Measurements from ENCODE around the gene COPG1.
"Not testable (repeated sequence)": the region's sequence is repeated elsewhere in the genome, so short reads cannot be mapped to it uniquely, and the experiment has no call there.

Gene COPG1

GRCh38 chr3:129252748-129253147 is 3.3 kb downstream of the COPG1 start:
- in situ Hi-C loops (cut with HindIII; ENCODE audit: low pct_unique_long_range_greater_than_20kb, low sequenced_read_pairs): no loop called here
- no peak for DNase-seq (ENCODE audit: low read depth in 1 of 2, low spot score in 1 of 2)
- no peak for TF ChIP-seq JUND (IDR thresholded peaks at IDR 0.05; ENCODE audit: low read depth)

DNA sequence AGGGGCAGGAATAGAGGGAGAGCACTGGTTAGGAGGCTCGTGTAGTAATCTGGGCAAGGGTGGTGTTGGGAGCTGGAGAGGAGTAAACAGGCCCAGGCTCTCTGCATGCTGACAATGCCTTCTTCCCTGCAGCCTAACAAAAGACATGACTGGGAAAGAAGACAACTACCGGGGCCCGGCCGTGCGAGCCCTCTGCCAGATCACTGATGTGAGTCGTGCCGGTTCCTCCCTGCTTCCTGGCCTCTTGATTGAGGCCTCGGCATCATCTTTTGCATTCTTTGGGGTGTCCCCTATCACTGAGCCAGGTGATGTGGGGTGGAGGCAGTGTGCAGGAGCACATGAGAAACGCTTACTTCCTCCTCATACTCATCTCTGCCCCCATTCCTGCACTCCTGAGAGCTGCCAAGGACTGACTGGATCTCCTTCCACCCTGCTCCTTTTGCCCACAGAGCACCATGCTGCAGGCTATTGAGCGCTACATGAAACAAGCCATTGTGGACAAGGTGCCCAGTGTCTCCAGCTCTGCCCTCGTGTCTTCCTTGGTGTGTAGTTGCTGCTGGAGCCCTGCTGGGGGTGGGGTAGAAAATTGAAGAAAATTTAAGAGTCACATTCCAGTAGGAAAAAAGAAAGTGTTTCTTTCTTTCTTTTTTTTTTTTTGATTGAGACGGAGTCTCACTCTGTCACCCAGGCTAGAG is 5.3 kb downstream of the COPG1 start:
- TF ChIP-seq JUND (IDR thresholded peaks at IDR 0.05; ENCODE audit: low read depth): no peak
- no peak for DNase-seq (ENCODE audit: low read depth in 1 of 2, low spot score in 1 of 2)
- in situ Hi-C loops (cut with HindIII; ENCODE audit: low pct_unique_long_range_greater_than_20kb, low sequenced_read_pairs): no loop called here

- TF ChIP-seq JUND (IDR thresholded peaks at IDR 0.05; ENCODE audit: low read depth): no peak
- in situ Hi-C loops (cut with HindIII; ENCODE audit: low pct_unique_long_range_greater_than_20kb, low sequenced_read_pairs): no loop called here
- DNase-seq (ENCODE audit: low read depth in 1 of 2, low spot score in 1 of 2): no peak
Observed at GRCh38 chr3:129256270-129256669, 6.9 kb downstream of the COPG1 start.

GRCh38 chr3:129257609-129258008 is 8.2 kb downstream of the COPG1 start:
- in situ Hi-C loops (cut with HindIII; ENCODE audit: low pct_unique_long_range_greater_than_20kb, low sequenced_read_pairs): no loop called here

DNA sequence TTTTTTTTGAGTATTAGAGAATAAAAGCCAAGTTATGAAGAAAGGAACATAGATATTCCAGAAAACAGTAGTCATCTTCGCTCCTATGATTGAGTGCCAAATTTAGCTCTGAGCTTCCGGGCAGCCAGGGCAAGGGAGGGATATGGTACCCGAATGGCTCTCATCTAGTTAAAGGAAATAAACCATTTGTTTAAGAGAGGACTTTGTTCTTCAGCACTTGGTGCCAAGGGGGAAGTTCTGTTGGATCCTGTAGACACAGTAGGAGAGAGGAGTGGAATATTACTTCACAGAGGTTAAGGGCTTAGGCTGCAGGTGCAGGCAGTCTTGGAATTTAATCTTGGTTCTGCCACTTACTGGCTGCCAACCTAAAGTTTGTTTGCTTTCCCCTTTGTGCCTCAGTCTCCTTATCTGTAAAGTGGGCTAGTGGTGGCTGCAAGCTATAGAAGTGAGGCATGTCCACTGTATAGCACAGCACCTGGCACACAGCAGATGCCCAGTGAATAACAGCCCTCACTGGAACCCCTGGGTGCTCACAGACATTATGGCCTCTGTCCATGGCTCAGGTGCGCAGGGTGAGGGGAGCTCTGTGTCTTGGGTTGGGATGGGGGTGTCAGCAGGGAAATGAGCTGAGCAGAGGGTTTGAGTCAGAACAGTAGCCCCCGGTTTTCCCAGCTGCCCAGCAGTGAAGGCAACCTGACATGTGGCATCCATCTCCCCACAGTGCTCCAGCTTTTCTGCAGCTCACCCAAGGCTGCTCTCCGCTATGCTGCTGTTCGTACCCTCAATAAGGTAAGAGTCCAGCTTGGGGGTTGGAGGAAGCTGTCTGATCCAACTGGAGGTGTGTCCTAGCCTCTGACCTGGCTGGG is 10.4 kb downstream of the COPG1 start:
- in situ Hi-C loops (cut with HindIII; ENCODE audit: low pct_unique_long_range_greater_than_20kb, low sequenced_read_pairs): no loop called here
- no peak for DNase-seq (ENCODE audit: low read depth in 1 of 2, low spot score in 1 of 2)
- TF ChIP-seq JUND (IDR thresholded peaks at IDR 0.05; ENCODE audit: low read depth): no peak

More at GRCh38 chr3:129257609-129258008, 8.2 kb downstream of the COPG1 start:
- no peak for TF ChIP-seq JUND (IDR thresholded peaks at IDR 0.05; ENCODE audit: low read depth)
- no peak for DNase-seq (ENCODE audit: low read depth in 1 of 2, low spot score in 1 of 2)

DNA sequence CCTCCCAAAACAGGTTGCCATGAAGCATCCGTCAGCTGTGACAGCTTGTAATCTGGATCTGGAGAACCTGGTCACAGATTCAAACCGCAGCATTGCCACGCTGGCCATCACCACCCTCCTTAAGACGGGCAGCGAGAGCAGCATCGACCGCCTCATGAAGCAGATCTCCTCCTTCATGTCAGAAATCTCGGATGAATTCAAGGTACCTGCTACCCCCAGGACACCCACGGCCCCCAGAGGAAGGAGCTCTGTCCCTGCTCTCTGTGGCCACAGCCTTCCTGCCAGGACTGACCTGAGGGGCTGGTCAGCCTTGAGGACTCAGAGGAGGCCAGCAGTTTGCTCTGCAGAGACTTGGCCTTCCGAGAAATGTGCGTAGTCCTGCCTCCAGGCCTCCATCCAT is 11.2 kb downstream of the COPG1 start:
- in situ Hi-C loops (cut with HindIII; ENCODE audit: low pct_unique_long_range_greater_than_20kb, low sequenced_read_pairs): no loop called here
- no peak for TF ChIP-seq JUND (IDR thresholded peaks at IDR 0.05; ENCODE audit: low read depth)
- DNase-seq (ENCODE audit: low read depth in 1 of 2, low spot score in 1 of 2): no peak

DNA sequence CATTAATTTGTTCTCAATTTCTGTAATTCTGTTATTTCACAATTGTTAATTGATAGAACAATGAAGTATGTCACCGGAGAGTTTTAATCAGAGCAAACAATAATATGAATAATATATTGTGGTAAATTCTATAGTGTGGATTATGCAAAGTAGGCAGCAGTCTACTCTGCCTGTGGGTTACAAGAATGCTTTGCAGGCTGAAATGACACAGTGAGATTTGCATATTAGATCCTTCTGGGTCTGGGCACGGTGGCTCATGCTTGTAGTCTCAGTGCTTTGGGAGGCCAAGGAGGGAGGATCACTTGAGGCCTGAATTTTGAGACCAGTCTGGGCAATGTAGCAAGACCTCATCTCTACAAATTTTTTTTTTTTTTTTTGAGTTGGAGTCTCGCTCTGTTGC is 12.5 kb downstream of the COPG1 start:
- TF ChIP-seq JUND (IDR thresholded peaks at IDR 0.05; ENCODE audit: low read depth): no peak
- DNase-seq (ENCODE audit: low read depth in 1 of 2, low spot score in 1 of 2): no peak
- in situ Hi-C loops (cut with HindIII; ENCODE audit: low pct_unique_long_range_greater_than_20kb, low sequenced_read_pairs): no loop called here

DNA sequence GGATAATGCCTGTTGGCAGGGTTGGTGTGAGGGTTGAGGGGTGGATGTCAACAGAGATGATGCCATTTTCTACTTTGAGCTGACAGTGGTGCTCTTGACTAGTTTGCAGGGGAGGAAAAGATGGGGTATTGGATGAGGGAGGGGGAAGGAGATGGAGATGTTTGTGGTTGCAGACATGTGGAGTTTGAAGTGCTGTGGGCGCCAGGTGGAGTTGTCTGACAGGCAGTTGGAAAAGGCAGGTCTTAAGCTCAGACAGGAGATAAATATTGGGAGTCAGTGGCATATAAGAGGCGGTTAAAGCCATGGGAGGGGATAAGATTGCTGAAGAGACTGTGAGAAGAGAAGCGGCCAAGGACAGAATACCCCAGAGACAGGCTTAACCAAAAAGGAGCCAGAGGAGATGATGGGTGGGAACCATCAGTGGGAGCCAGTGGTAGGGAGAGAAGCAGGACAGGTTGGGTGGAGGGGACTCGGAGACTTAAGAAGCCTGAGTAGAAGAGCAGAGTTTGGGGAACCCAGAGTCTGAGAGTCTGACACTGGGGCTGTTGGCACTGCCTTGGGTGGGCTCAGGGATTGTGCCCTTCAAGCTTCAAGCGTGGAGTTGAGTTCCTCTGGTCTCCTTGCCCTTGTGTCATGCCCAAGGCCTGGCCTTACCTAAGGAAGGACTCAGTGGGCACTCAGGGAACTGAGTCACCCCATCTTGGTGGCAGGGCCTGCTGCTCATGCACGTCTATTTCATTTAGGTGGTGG is 13.9 kb downstream of the COPG1 start:
- TF ChIP-seq JUND (IDR thresholded peaks at IDR 0.05; ENCODE audit: low read depth): no peak
- in situ Hi-C loops (cut with HindIII; ENCODE audit: low pct_unique_long_range_greater_than_20kb, low sequenced_read_pairs): no loop called here
- no peak for DNase-seq (ENCODE audit: low read depth in 1 of 2, low spot score in 1 of 2)

- DNase-seq (ENCODE audit: low read depth in 1 of 2, low spot score in 1 of 2); in situ Hi-C loops (cut with HindIII; ENCODE audit: low pct_unique_long_range_greater_than_20kb, low sequenced_read_pairs): not testable (repeated sequence)
Observed at GRCh38 chr3:129264994-129265393, 15.6 kb downstream of the COPG1 start.

DNA sequence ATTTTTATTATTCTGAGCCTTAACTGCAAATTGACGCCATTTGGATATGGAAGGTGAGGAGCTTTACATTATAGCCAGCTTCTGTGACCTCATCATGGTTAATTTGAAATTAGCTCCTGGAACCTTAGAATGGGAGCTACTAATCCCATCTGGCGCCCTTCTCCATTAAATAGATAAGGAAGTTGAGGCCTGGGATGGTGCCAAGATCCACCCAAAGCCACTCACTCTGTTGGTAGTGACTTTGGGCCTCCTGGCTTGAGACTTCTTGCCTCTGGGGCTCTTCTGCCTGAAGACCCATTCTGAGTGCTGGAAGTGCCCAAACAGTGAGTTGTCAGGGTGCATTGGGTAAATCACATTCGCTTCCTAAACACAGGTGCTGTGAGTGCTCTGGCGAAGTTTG is 17.2 kb downstream of the COPG1 start:
- in situ Hi-C loops (cut with HindIII; ENCODE audit: low pct_unique_long_range_greater_than_20kb, low sequenced_read_pairs): no loop called here
- TF ChIP-seq JUND (IDR thresholded peaks at IDR 0.05; ENCODE audit: low read depth): no peak
- DNase-seq (ENCODE audit: low read depth in 1 of 2, low spot score in 1 of 2): no peak

GRCh38 chr3:129268396-129268795 is 19.0 kb downstream of the COPG1 start:
- TF ChIP-seq JUND (IDR thresholded peaks at IDR 0.05; ENCODE audit: low read depth): no peak
- in situ Hi-C loops (cut with HindIII; ENCODE audit: low pct_unique_long_range_greater_than_20kb, low sequenced_read_pairs): no loop called here
- no peak for DNase-seq (ENCODE audit: low read depth in 1 of 2, low spot score in 1 of 2)

GRCh38 chr3:129271674-129272073 is 22.3 kb downstream of the COPG1 start:
- no peak for DNase-seq (ENCODE audit: low read depth in 1 of 2, low spot score in 1 of 2)
- no peak for TF ChIP-seq JUND (IDR thresholded peaks at IDR 0.05; ENCODE audit: low read depth)
- in situ Hi-C loops (cut with HindIII; ENCODE audit: low pct_unique_long_range_greater_than_20kb, low sequenced_read_pairs): no loop called here

GRCh38 chr3:129276385-129276784 is 27.0 kb downstream of the COPG1 start:
- DNase-seq (ENCODE audit: low read depth in 1 of 2, low spot score in 1 of 2): no peak
- in situ Hi-C loops (cut with HindIII; ENCODE audit: low pct_unique_long_range_greater_than_20kb, low sequenced_read_pairs): no loop called here
- TF ChIP-seq JUND (IDR thresholded peaks at IDR 0.05; ENCODE audit: low read depth): no peak

All from T47D (cell line).